A549 treated with DMSO at 1 μM for 4 hours (cell line): ENCODE measurements around the gene CTSW. TPM values are rescaled to one million over a fixed set of nuclear protein-coding genes. Genes with fewer than 3 reads are reported as not detected.

ENCODE experiments used
- total RNA-seq: library from RNA; stranded (reverse); fragments of 200-300 nt; extraction: Qiagen RNA extraction; gene quantifications from 5 replicates; pipeline ENCODE4 v1.2.3, GENCODE V29; 2022; ENCODE audit warnings: low read depth

The CTSW gene
- 0.09 TPM in 1 of 5 replicates, not detected in the others for total RNA-seq

GRCh38 chr11:65879617-65880016, at the start of gene CTSW:
Gene CTSW (plus strand): TSS chr11:65879837. CDS start chr11:65879855, 18 bp downstream.

GRCh38 chr11:65833297-65834030, 46.2 kb upstream of the CTSW start, which contains the start of gene SNX32:
Gene SNX32 (plus strand): TSS chr11:65833963. CDS start chr11:65834066, 103 bp downstream.

GRCh38 chr11:65857853-65858680, 21.6 kb upstream of the CTSW start, which contains the start of gene CFL1:
Gene CFL1 (minus strand): TSS chr11:65858180. CDS start chr11:65858099, 81 bp downstream.

GRCh38 chr11:65860278-65861164, 19.1 kb upstream of the CTSW start, which contains the start of gene MUS81:
Gene MUS81 (plus strand): TSS chr11:65860433. CDS start chr11:65860754, 321 bp downstream.

GRCh38 chr11:65872586-65873317, 6.9 kb upstream of the CTSW start, which contains the start of gene EFEMP2:
Gene EFEMP2 (minus strand): TSS chr11:65872800. CDS start chr11:65872354, 446 bp downstream.

GRCh38 chr11:65888163-65888814, 8.7 kb downstream of the CTSW start, which contains the start of gene FIBP:
Gene FIBP (minus strand): TSS chr11:65888471. CDS start chr11:65888418, 53 bp downstream.

GRCh38 chr11:65890324-65891218, 10.9 kb downstream of the CTSW start, which contains the start of gene CCDC85B:
Gene CCDC85B (plus strand): TSS chr11:65890673. CDS start chr11:65890784, 111 bp downstream.

GRCh38 chr11:65900125-65900898, 20.7 kb downstream of the CTSW start, which contains the start of gene FOSL1:
Gene FOSL1 (minus strand): TSS chr11:65900388. CDS start chr11:65900339, 49 bp downstream.

GRCh38 chr11:65918211-65919140, 38.8 kb downstream of the CTSW start, which contains the start of gene C11orf68:
Gene C11orf68 (minus strand): TSS chr11:65919062. CDS start chr11:65919031, 31 bp downstream.

GRCh38 chr11:65919141-65919572, 39.5 kb downstream of the CTSW start, which contains the start of gene DRAP1:
Gene DRAP1 (plus strand): TSS chr11:65919426. CDS start chr11:65919502, 76 bp downstream.

Other genes with a start within 250 kb of the CTSW start
- gene SIPA1, start 241.7 kb upstream of the CTSW start, total RNA-seq = 9.7 to 22.5 TPM (median 18.8 TPM) in 5 replicates
- gene RELA, start 216.9 kb upstream of the CTSW start, total RNA-seq = 74.4 to 83.8 TPM (median 81.1 TPM) in 5 replicates
- 44.8 to 54.2 TPM (median 47.0 TPM) in 5 replicates for gene KAT5, start 167.6 kb upstream of the CTSW start, total RNA-seq
- gene RNASEH2C, start 159.0 kb upstream of the CTSW start, total RNA-seq = 23.8 to 48.1 TPM (median 44.1 TPM) in 5 replicates
- 10.0 to 13.8 TPM (median 11.8 TPM) in 5 replicates for gene AP5B1, start 98.9 kb upstream of the CTSW start, total RNA-seq
- 0.02 to 0.08 TPM (median 0.02 TPM) in 3 of 5 replicates, not detected in the others for gene OVOL1, start 92.8 kb upstream of the CTSW start, total RNA-seq
- gene SNX32, start 45.9 kb upstream of the CTSW start, total RNA-seq = 0.06 to 0.14 TPM (median 0.11 TPM) in 4 of 5 replicates, not detected in the other
- gene CFL1, start 21.7 kb upstream of the CTSW start, total RNA-seq = 2,114 to 2,300 TPM (median 2,193 TPM) in 5 replicates
- gene MUS81, start 19.4 kb upstream of the CTSW start, total RNA-seq = 24.8 to 34.5 TPM (median 33.9 TPM) in 5 replicates
- gene EFEMP2, start 7.0 kb upstream of the CTSW start, total RNA-seq = 0.67 to 2.1 TPM (median 1.4 TPM) in 5 replicates
- 74.2 to 92.5 TPM (median 85.4 TPM) in 5 replicates for gene FIBP, start 8.6 kb downstream of the CTSW start, total RNA-seq
- 21.7 to 51.3 TPM (median 42.0 TPM) in 5 replicates for gene CCDC85B, start 10.8 kb downstream of the CTSW start, total RNA-seq
- gene FOSL1, start 20.6 kb downstream of the CTSW start, total RNA-seq = 176 to 296 TPM (median 205 TPM) in 5 replicates
- 58.3 to 75.5 TPM (median 60.6 TPM) in 5 replicates for gene C11orf68, start 39.2 kb downstream of the CTSW start, total RNA-seq
- gene DRAP1, start 39.6 kb downstream of the CTSW start, total RNA-seq = 204 to 286 TPM (median 228 TPM) in 5 replicates
- not detected in 5 replicates for gene TSGA10IP, start 65.6 kb downstream of the CTSW start, total RNA-seq
- 43.7 to 71.8 TPM (median 59.1 TPM) in 5 replicates for gene SART1, start 81.9 kb downstream of the CTSW start, total RNA-seq
- 41.2 to 48.0 TPM (median 43.0 TPM) in 5 replicates for gene EIF1AD, start 122.3 kb downstream of the CTSW start, total RNA-seq
- gene BANF1, start 122.7 kb downstream of the CTSW start, total RNA-seq = 374 to 484 TPM (median 463 TPM) in 5 replicates
- not detected in 5 replicates for gene CST6, start 132.2 kb downstream of the CTSW start, total RNA-seq
- 0.53 to 2.1 TPM (median 1.5 TPM) in 5 replicates for gene CATSPER1, start 146.6 kb downstream of the CTSW start, total RNA-seq
- gene GAL3ST3, start 169.3 kb downstream of the CTSW start, total RNA-seq = not detected in 5 replicates
- gene SF3B2, start 172.5 kb downstream of the CTSW start, total RNA-seq = 168 to 185 TPM (median 175 TPM) in 5 replicates
- 49.5 to 72.3 TPM (median 60.7 TPM) in 5 replicates for gene PACS1, start 190.4 kb downstream of the CTSW start, total RNA-seq